ENCODE results near the gene SGK1. TPM values are rescaled to one million over a fixed set of nuclear protein-coding genes. Genes with fewer than 3 reads are reported as not detected.
"Not testable (repeated sequence)": the region's sequence is repeated elsewhere in the genome, so short reads cannot be mapped to it uniquely, and the experiment has no call there.

Gene SGK1
- total RNA-seq, 4 donors from 2014 or later = 46.2 to 1,239 (median 876) TPM

- WGBS, 2 donors (ENCODE audit: low coverage in 1 of 2) = 61 to 63% methylated on average over 3 to 6 of the region's 6 CpGs
- TF ChIP-seq CTCF (IDR thresholded peaks at IDR 0.05) (no peak), EP300 (IDR thresholded peaks at IDR 0.05; ENCODE audit: low read depth) (no peak), POLR2A (IDR thresholded peaks at IDR 0.05) (no peak)
- in situ Hi-C loops (cut with MboI; ENCODE audit: low pct_ligation_motif_present in 1 of 4, low pct_unique_long_range_greater_than_20kb in 1 of 4, low sequenced_read_pairs in 3 of 4) (no loop called here), intact Hi-C loops (cut with DNase I; ENCODE audit: low total_unique reads) (no loop called here)
- no peaks in the 10 kb centered on the region for H3K36me3 ChIP-seq
- H3K9me3 ChIP-seq = no peaks in the 10 kb centered on the region
- DNase-seq = no peak
- no peaks in the 10 kb centered on the region for H3K4me1 ChIP-seq
- H3K27ac ChIP-seq = no peak overlapping the region
- H3K4me3 ChIP-seq = no peak overlapping the region
- no peaks in the 10 kb centered on the region for H3K27me3 ChIP-seq
Measured at GRCh38 chr6:134238960-134239795, 78.7 kb downstream of the SGK1 start.

GRCh38 chr6:134238006-134238405, 79.9 kb downstream of the SGK1 start:
- DNase-seq = no peak
- in situ Hi-C loops (cut with MboI; ENCODE audit: low pct_ligation_motif_present in 1 of 4, low pct_unique_long_range_greater_than_20kb in 1 of 4, low sequenced_read_pairs in 3 of 4) (no loop called here), intact Hi-C loops (cut with DNase I; ENCODE audit: low total_unique reads) (no loop called here)
- H3K36me3 ChIP-seq = no peaks in the 10 kb centered on the region
- H3K4me1 ChIP-seq = no peaks in the 10 kb centered on the region
- H3K27me3 ChIP-seq = no peaks in the 10 kb centered on the region
- H3K4me3 ChIP-seq = no peak overlapping the region
- H3K9me3 ChIP-seq = no peaks in the 10 kb centered on the region
- TF ChIP-seq POLR2A (IDR thresholded peaks at IDR 0.05) = no peak
- no peak for TF ChIP-seq CTCF (IDR thresholded peaks at IDR 0.05)
- TF ChIP-seq POLR2AphosphoS5 (IDR thresholded peaks at IDR 0.05) = no peak
- no peak for TF ChIP-seq EP300 (IDR thresholded peaks at IDR 0.05; ENCODE audit: low read depth)
- WGBS, 2 donors (ENCODE audit: low coverage in 1 of 2) = 62 to 77% methylated on average over 2 of the region's 2 CpGs
- no peak overlapping the region for H3K27ac ChIP-seq

GRCh38 chr6:134235937-134236751, 81.8 kb downstream of the SGK1 start:
- in situ Hi-C loops (cut with MboI; ENCODE audit: low pct_ligation_motif_present in 1 of 4, low pct_unique_long_range_greater_than_20kb in 1 of 4, low sequenced_read_pairs in 3 of 4) (no loop called here), intact Hi-C loops (cut with DNase I; ENCODE audit: low total_unique reads) (no loop called here)
- no peaks in the 10 kb centered on the region for H3K9me3 ChIP-seq
- H3K27me3 ChIP-seq = no peaks in the 10 kb centered on the region
- TF ChIP-seq EP300 (IDR thresholded peaks at IDR 0.05; ENCODE audit: low read depth) (no peak), CTCF (IDR thresholded peaks at IDR 0.05) (no peak), POLR2A (IDR thresholded peaks at IDR 0.05) (no peak), POLR2AphosphoS5 (IDR thresholded peaks at IDR 0.05) (no peak)
- H3K36me3 ChIP-seq = no peaks in the 10 kb centered on the region
- H3K27ac ChIP-seq = no peak overlapping the region
- H3K4me3 ChIP-seq = no peak overlapping the region
- H3K4me1 ChIP-seq = no peaks in the 10 kb centered on the region
- no peak for DNase-seq
- WGBS, 2 donors (ENCODE audit: low coverage in 1 of 2) = 61 to 66% methylated on average over 2 to 7 of the region's 7 CpGs

GRCh38 chr6:134235334-134235733, 82.6 kb downstream of the SGK1 start:
- H3K4me1 ChIP-seq; DNase-seq; H3K9me3 ChIP-seq; H3K36me3 ChIP-seq; H3K4me3 ChIP-seq; in situ Hi-C loops (cut with MboI; ENCODE audit: low pct_ligation_motif_present in 1 of 4, low pct_unique_long_range_greater_than_20kb in 1 of 4, low sequenced_read_pairs in 3 of 4); H3K27ac ChIP-seq; H3K27me3 ChIP-seq; intact Hi-C loops (cut with DNase I; ENCODE audit: low total_unique reads): not testable (repeated sequence)
- 87 to 96% methylated on average over 4 of the region's 4 CpGs for WGBS, 2 donors (ENCODE audit: low coverage in 1 of 2)
